ENCODE data around the gene GPR45. TPM values are rescaled to one million over a fixed set of nuclear protein-coding genes. Genes with fewer than 3 reads are reported as not detected.

Gene GPR45
- total RNA-seq, 4 donors from 2014 or later: not detected

GRCh38 chr2:105243961-105244360 lies 2.4 kb downstream of the GPR45 start:
- DNase-seq (ENCODE audit: extremely low spot score): no peak
- intact Hi-C loops (cut with DNase I): no loop called here
- TF ChIP-seq EP300 (IDR thresholded peaks at IDR 0.05) (no peak), CTCF (IDR thresholded peaks at IDR 0.05) (no peak), POLR2A (IDR thresholded peaks at IDR 0.05; ENCODE audit: low read depth) (no peak), POLR2AphosphoS5 (IDR thresholded peaks at IDR 0.05) (no peak)
- 79% methylated on average over 4 of the region's 5 CpGs for WGBS
- Histone ChIP-seq H3K36me3 (no peaks in the 10 kb centered on the region), H3K27ac (replicated peaks in 1 of 4) (no peak overlapping the region), H3K4me3 (no peak overlapping the region), H3K27me3 (no peaks in the 10 kb centered on the region), H3K9me3 (no peaks in the 10 kb centered on the region), H3K4me1 (no peaks in the 10 kb centered on the region)

GRCh38 chr2:105244451-105244850 lies 2.9 kb downstream of the GPR45 start:
- Histone ChIP-seq H3K27me3 (no peaks in the 10 kb centered on the region), H3K9me3 (no peaks in the 10 kb centered on the region), H3K36me3 (no peaks in the 10 kb centered on the region), H3K4me1 (peaks cover 0 to 3% (median 3%) of the 10 kb centered on the region in 4 donors), H3K4me3 (no peak overlapping the region), H3K27ac (replicated peaks in 1 of 4) (no peak overlapping the region)
- 64% methylated on average over 3 of the region's 3 CpGs for WGBS
- no peak for DNase-seq (ENCODE audit: extremely low spot score)
- no peak for TF ChIP-seq CTCF (IDR thresholded peaks at IDR 0.05)
- no peak for TF ChIP-seq EP300 (IDR thresholded peaks at IDR 0.05)
- TF ChIP-seq POLR2AphosphoS5 (IDR thresholded peaks at IDR 0.05): no peak
- no peak for TF ChIP-seq POLR2A (IDR thresholded peaks at IDR 0.05; ENCODE audit: low read depth)
- intact Hi-C loops (cut with DNase I): no loop called here

- Histone ChIP-seq H3K9me3 (no peaks in the 10 kb centered on the region), H3K36me3 (no peaks in the 10 kb centered on the region), H3K27me3 (no peaks in the 10 kb centered on the region), H3K27ac (replicated peaks in 1 of 4) (no peak overlapping the region), H3K4me3 (no peak overlapping the region), H3K4me1 (peaks cover 0 to 10% (median 7%) of the 10 kb centered on the region in 4 donors)
- TF ChIP-seq CTCF (IDR thresholded peaks at IDR 0.05) (no peak), POLR2AphosphoS5 (IDR thresholded peaks at IDR 0.05) (no peak), POLR2A (IDR thresholded peaks at IDR 0.05; ENCODE audit: low read depth) (no peak), EP300 (IDR thresholded peaks at IDR 0.05) (no peak)
- no peak for DNase-seq (ENCODE audit: extremely low spot score)
- 76% methylated on average over 4 of the region's 4 CpGs for WGBS
- intact Hi-C loops (cut with DNase I): no loop called here
Observed at GRCh38 chr2:105248316-105249070, 7.0 kb downstream of the GPR45 start.

GRCh38 chr2:105249181-105249580 lies 7.6 kb downstream of the GPR45 start:
- 54% methylated on average over 5 of the region's 5 CpGs for WGBS
- intact Hi-C loops (cut with DNase I): no loop called here
- no peak for DNase-seq (ENCODE audit: extremely low spot score)
- no peak for TF ChIP-seq EP300 (IDR thresholded peaks at IDR 0.05)
- TF ChIP-seq POLR2AphosphoS5 (IDR thresholded peaks at IDR 0.05): no peak
- TF ChIP-seq POLR2A (IDR thresholded peaks at IDR 0.05; ENCODE audit: low read depth): no peak
- TF ChIP-seq CTCF (IDR thresholded peaks at IDR 0.05): no peak
- no peak overlapping the region for H3K4me3 ChIP-seq
- H3K4me1 ChIP-seq: peaks cover 0 to 10% (median 7%) of the 10 kb centered on the region in 4 donors
- no peaks in the 10 kb centered on the region for H3K36me3 ChIP-seq
- H3K27me3 ChIP-seq: no peaks in the 10 kb centered on the region
- no peak overlapping the region for H3K27ac ChIP-seq (replicated peaks in 1 of 4)
- no peaks in the 10 kb centered on the region for H3K9me3 ChIP-seq
